GM18858 (cell line): ENCODE measurements around the gene GALNT17.
"Not testable (repeated sequence)": the region's sequence is repeated elsewhere in the genome, so short reads cannot be mapped to it uniquely, and the experiment has no call there.

Experiments used
- ATAC-seq: cut with Tn5 transposase; IDR thresholded peaks from one replicate; pipeline ENCODE4 v1.9.1; 2021; ENCODE audit not compliant: unreplicated experiment

Gene GALNT17

GRCh38 chr7:71229699-71230098 is 97.8 kb downstream of the GALNT17 start:
- ATAC-seq = no peak

DNA sequence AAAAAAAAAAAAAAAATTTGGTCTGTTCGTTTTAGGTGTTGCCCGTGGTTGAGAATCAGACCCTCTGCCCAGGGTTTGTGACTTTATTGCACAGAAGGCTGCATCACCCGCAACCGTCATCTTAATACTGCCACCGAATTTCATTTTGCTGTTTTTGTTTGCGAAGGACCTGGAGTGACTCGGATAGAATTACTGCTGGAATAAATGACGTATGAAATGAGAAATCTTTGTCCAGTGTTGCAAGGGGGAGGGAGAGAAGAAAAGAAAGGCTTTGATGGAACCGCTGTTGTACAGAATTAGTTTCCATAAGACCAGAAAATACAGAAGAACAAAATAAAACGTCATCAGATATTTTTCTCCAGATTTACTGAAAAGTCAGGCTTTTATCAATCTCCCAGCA is 103.3 kb downstream of the GALNT17 start:
- ATAC-seq = no peak

GRCh38 chr7:71236230-71237105 is 104.5 kb downstream of the GALNT17 start:
- ATAC-seq = no peak

DNA sequence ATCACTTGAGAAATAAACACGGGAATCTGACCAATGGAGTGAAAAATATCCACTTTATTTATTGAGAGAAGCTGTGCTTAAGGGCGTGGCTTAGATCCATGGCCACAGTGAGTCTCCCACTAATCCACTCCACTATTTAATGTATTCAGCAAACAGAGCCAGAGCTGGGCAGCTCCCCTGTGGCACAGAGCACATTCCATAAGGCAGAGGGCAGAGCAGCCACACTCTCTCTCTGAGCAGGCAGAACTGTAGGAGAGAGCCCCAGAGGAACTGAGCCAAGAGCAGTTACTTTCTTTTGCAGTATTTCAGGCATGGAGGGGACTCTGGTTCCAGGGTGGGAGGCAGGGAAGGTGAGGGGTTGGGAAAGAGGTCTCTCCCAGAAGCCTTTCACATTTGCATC is 106.0 kb downstream of the GALNT17 start:
- ATAC-seq = no peak

- ATAC-seq = no peak
These were observed 106.8 kb downstream of the GALNT17 start for GRCh38 chr7:71238581-71239295.

GRCh38 chr7:71239586-71240268 is 107.8 kb downstream of the GALNT17 start:
- ATAC-seq = no peak

DNA sequence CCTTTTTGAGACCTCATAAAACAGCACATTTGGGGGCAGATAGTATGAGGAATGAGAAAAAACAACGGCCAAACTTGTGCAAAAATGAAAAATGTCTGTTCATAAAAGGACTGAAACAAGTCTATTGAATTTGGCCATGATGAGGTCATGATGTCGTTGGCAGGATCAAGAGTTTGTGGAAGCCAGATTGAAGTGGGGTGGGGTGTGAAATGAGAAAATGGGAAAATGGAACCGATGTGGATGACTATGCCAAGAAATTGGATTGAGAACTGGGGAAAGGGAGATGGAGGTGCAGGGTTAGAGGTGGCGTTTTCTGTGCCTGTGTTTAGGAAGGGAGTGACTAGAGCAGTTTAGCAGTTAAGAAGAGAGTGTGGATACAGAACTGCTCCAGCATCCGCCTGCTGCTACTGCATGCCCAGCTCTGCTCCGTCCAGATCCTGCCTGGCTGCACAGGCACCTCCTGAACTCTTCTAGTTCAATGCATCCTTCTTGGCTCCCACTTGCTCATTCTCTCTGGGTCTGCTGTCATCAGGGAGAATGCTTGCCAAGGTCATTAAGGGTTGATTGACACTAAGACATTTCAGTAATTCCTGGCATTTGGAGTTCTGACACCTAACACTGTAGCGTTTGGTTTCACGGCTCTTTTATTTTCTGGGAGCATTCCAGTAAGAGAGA is 111.9 kb downstream of the GALNT17 start:
- ATAC-seq = no peak

- ATAC-seq = no peak
These were observed 113.1 kb downstream of the GALNT17 start for GRCh38 chr7:71245038-71245437.

DNA sequence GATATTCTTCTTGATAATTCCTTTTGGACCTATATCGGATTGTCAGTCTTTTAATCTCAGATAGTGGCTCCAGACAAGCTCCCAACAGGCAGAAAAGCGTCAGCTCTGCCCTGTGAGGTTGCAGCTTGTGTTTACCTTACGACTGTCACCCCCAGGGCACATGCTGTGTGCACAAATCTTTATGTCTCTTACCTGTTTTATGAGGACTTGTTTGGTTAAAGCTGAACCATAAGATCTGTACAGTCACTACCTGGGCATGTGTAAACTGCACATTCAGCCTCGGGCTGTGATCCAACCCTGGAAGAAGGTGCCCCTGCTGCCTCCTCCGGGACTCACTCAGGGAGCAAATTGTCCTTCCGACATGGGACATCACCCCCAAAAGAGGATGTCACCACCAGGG is 119.8 kb downstream of the GALNT17 start:
- no peak for ATAC-seq

- no peak for ATAC-seq
These were observed 122.8 kb downstream of the GALNT17 start for GRCh38 chr7:71254751-71255150.

DNA sequence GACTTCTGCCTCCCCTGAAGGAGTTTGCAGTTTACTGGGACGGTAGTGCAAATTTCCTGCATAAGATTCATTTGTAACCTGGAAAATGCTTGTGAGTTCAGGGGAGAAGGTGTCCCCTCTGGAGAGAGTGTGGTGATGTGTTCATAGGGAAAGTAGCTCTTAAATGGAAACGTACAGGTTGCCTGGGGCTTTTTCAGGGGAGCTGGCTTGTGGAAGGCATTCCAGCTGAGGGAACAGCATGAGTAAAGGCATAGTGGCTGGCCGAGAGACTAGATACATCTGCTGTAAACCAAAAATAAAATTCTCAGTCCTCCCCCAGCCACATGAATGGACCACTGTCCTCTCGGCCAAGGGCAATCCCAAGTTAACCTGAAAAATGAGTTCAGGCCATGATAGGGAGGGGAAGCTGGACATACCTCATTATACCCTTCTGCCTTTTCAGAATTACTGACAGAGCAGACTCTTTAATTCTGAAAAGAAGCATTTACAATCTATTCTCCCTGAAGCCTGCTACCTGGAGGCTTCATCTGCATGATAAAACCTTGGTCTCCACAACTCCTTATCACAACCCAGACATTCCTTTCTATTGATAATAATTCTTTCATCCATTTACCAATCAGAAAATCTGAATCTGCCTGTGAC is 123.7 kb downstream of the GALNT17 start:
- ATAC-seq = no peak

DNA sequence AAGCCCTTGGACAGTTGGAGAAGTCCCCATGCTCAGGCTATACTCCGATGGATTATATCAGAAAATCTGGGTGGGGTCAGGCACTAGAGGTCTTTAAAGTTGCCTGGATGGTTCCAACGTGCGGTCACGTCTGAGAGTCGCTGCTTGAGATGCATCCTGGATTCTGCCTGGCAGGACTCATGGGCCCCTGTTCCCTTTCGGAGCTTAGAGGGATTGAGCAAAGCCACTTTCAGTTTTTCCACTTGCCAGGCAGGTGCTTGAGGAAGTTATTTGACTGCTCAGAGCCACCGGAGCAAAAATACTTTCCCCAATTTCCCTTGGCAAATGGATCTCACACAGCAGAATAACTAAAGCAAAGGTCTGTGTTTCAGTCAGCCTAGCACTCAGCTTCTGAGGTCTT is 129.1 kb downstream of the GALNT17 start:
- ATAC-seq = no peak

DNA sequence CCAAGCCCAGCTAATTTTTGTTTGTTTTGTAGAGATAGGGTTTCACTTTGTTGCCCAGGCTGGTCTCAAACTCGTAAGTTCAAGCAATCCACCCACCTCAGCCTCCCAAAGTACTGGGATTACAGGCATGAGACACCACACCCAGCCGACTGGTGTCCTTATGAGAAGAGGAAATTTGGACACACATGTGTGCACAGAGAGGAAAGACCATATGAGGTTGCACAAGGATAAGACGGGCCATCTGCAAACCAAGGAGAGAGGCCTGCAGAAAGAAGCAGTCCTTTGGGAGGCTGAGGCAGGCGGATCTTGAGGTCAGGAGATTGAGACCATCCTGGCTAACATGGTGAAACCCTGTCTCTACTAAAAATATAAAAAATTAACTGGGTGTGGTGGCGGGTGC is 130.9 kb downstream of the GALNT17 start:
- not testable (repeated sequence) for ATAC-seq

DNA sequence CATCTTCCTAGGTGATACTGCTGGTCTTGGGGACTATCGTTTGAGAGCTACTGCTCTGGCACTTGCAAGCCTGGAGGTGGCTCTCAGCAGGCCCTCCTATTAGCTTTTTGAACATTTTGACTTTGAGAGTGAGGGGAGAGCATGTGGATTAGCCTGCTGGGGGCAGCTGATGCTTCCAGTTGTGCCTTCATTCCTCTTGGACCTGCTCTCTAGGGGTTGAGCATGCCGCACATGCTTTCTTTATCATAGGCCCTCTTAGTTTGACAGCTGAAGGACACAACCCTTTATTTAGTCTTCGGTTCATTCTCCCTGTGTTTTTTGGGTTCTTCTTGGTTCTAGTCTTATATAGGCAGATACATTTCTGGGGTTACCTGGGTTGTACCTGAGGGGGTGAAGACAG is 132.1 kb downstream of the GALNT17 start:
- no peak for ATAC-seq

GRCh38 chr7:71266912-71267311 is 135.0 kb downstream of the GALNT17 start:
- ATAC-seq = no peak

- no peak for ATAC-seq
These were observed 136.0 kb downstream of the GALNT17 start for GRCh38 chr7:71267734-71268469.

- ATAC-seq = no peak
These were observed 138.6 kb downstream of the GALNT17 start for GRCh38 chr7:71270558-71270957.

- ATAC-seq = no peak
These were observed 139.3 kb downstream of the GALNT17 start for GRCh38 chr7:71271203-71271602.

- ATAC-seq = no peak
These were observed 140.9 kb downstream of the GALNT17 start for GRCh38 chr7:71272509-71273490.
